Uterus (tissue), 2 donors: ENCODE results near the gene RBBP8NL.

Experiments
- CTCF ChIP-seq, 4 experiments: fragments of 200-600 bp in 2 of 4; fragments of 450-650 bp in 2 of 4; sonication (generic) in 2 of 4; IDR thresholded peaks; one replicate each; pipeline ENCODE4 v1.5.1; 2016 to 2019; ENCODE audit warnings: antibody characterized with exemption in 4 of 4, mild to moderate bottlenecking in 2 of 4, moderate library complexity in 1 of 4
- POLR2A ChIP-seq, 2 donors: fragments of 450-650 bp; IDR thresholded peaks; one replicate each; pipeline ENCODE4 v1.6.1; 2016; ENCODE audit warnings: antibody characterized with exemption in 2 of 2, mild to moderate bottlenecking in 1 of 2, moderate library complexity in 1 of 2

GRCh38 chr20:62404112-62404665 is 23.1 kb downstream of the RBBP8NL start:
- TF ChIP-seq CTCF (IDR thresholded peaks at IDR 0.05) (no peak), POLR2A (IDR thresholded peaks at IDR 0.05) (no peak)
